ENCODE measurements around the gene TMEM223.

DNA sequence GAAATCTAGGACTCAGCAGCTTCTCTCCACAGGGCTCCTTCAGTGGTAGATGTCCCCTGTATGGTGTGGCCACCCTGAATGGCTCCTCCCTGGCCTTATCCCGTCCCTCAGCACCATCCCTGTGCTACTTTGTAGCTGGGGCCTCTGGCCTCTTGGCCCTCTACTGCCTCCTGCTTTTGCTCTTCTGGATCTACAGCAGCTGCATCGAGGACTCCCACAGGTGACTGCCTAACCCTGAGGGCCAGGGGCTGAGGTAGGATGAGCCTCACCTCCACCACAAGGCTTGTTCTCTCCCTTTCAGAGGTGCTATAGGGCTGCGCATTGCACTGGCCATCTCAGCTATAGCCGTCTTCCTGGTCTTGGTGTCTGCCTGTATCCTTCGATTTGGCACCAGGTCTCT is 2.8 kb downstream of the TMEM223 start:
- TF ChIP-seq EZH2phosphoT487 (IDR thresholded peaks at IDR 0.05; ENCODE audit: insufficient read depth, low read depth) (no peak), EZH2 (IDR thresholded peaks at IDR 0.05; ENCODE audit: insufficient read depth, poor library complexity, severe bottlenecking) (no peak)
